Endodermal cell (in vitro differentiated cells): ENCODE measurements around the gene NBAS. TPM values are rescaled to one million over a fixed set of nuclear protein-coding genes. Genes with fewer than 3 reads are reported as not detected.

Experiments used
- DNase-seq: peaks from one replicate; pipeline ENCODE4 v3.0.0-alpha.2; 2017
- H3K27ac ChIP-seq: 2 replicates; pipeline ENCODE4 v1.5.1; 2013; ENCODE audit warnings: mild to moderate bottlenecking, low read depth, low read length, moderate library complexity
- H3K27me3 ChIP-seq: 2 replicates; pipeline ENCODE4 v1.6.1; 2013; ENCODE audit warnings: mild to moderate bottlenecking, low read length, moderate library complexity; ENCODE audit not compliant: insufficient read depth, control insufficient read depth, poor library complexity, severe bottlenecking
- H3K36me3 ChIP-seq: 2 replicates; pipeline ENCODE4 v1.7.0; 2013; ENCODE audit warnings: mild to moderate bottlenecking, low read length, moderate library complexity; ENCODE audit not compliant: control insufficient read depth, insufficient read depth
- H3K4me1 ChIP-seq: one replicate; pipeline ENCODE4 v1.7.0; 2013; ENCODE audit warnings: low read length; ENCODE audit not compliant: control insufficient read depth, insufficient read depth
- H3K4me3 ChIP-seq: 2 replicates; pipeline ENCODE4 v1.5.1; 2013; ENCODE audit warnings: mild to moderate bottlenecking, low read length, moderate library complexity
- H3K9ac ChIP-seq: 2 replicates; pipeline ENCODE4 v1.6.1; 2013; ENCODE audit warnings: mild to moderate bottlenecking, low read length, moderate library complexity; ENCODE audit not compliant: poor library complexity, severe bottlenecking; ENCODE audit errors: extremely low read depth
- H3K9me3 ChIP-seq: 2 replicates; pipeline ENCODE4 v1.6.1; 2013; ENCODE audit warnings: mild to moderate bottlenecking, low read length, moderate library complexity; ENCODE audit not compliant: control insufficient read depth
- H3K27ac Mint-ChIP-seq: 2 replicates; pipeline ENCODE4 v1.8.0; 2020; ENCODE audit warnings: mixed read lengths
- H3K27me3 Mint-ChIP-seq: 2 replicates; pipeline ENCODE4 v1.8.0; 2021; ENCODE audit warnings: mild to moderate bottlenecking, mixed read lengths; ENCODE audit not compliant: insufficient read depth
- H3K36me3 Mint-ChIP-seq: 2 replicates; pipeline ENCODE4 v1.8.0; 2020; ENCODE audit warnings: low read depth, mixed read lengths
- H3K4me1 Mint-ChIP-seq: 2 replicates; pipeline ENCODE4 v1.8.0; 2020; ENCODE audit warnings: mixed read lengths
- H3K4me3 Mint-ChIP-seq: 2 replicates; pipeline ENCODE4 v1.8.0; 2020; ENCODE audit warnings: mild to moderate bottlenecking, moderate library complexity, mixed read lengths
- H3K9me3 Mint-ChIP-seq: 2 replicates; pipeline ENCODE4 v1.8.0; 2020; ENCODE audit warnings: mild to moderate bottlenecking, mixed read lengths
- CTCF ChIP-seq: fragments of 200-600 bp; sonication (generic); conservative IDR thresholded peaks from 2 replicates; pipeline ENCODE4 v1.5.0; 2021; ENCODE audit warnings: antibody characterized with exemption, mild to moderate bottlenecking
- WGBS, 2 experiments: methylation state at CpG; one replicate each; pipeline versions ENCODE4 v1.1.5 to v1.1.7; 2013; ENCODE audit warnings: missing lambda C conversion rate in 2 of 2, mixed read lengths in 1 of 2; ENCODE audit not compliant: insufficient coverage in 1 of 2, insufficient read length in 1 of 2; 5-methylcytosine and 5-hydroxymethylcytosine counted together
- total RNA-seq, 2 donors: library from RNA; stranded (reverse); fragmentation: NEBNext Ultra II Directional in 1 of 2; extraction: Animal tissue kit (Norgen Biotek cat#: 25700) in 1 of 2; gene quantifications; 2 replicates in 1 of 2; 3 replicates in 1 of 2; pipeline ENCODE4 v1.2.1, GENCODE V29; 2021

The NBAS gene
- total RNA-seq, 2 donors from 2014 or later, result 47.4 to 54.7 TPM

GRCh38 chr2:15357186-15357585 is 203.9 kb downstream of the NBAS start:
- no peak for TF ChIP-seq CTCF
- H3K4me1 Mint-ChIP-seq, result peaks cover 12% of the 10 kb centered on the region
- 95 to 100% methylated on average over 1 of the region's 1 CpG for WGBS, 2 experiments
- no peaks in the 10 kb centered on the region for H3K27me3 Mint-ChIP-seq
- Histone ChIP-seq H3K4me1 (no peaks in the 10 kb centered on the region), H3K9me3 (no peaks in the 10 kb centered on the region), H3K4me3 (no peak overlapping the region), H3K9ac (no peak overlapping the region), H3K27me3 (no peaks in the 10 kb centered on the region), H3K27ac (no peak overlapping the region), H3K36me3 (peaks cover 9% of the 10 kb centered on the region)
- peaks cover 14% of the 10 kb centered on the region for H3K36me3 Mint-ChIP-seq
- no peak overlapping the region for H3K4me3 Mint-ChIP-seq
- no peak for DNase-seq
- no peak overlapping the region for H3K27ac Mint-ChIP-seq
- no peaks in the 10 kb centered on the region for H3K9me3 Mint-ChIP-seq

GRCh38 chr2:15355386-15355785 is 205.7 kb downstream of the NBAS start:
- Histone ChIP-seq H3K9me3 (no peaks in the 10 kb centered on the region), H3K4me3 (no peak overlapping the region), H3K27ac (no peak overlapping the region), H3K9ac (no peak overlapping the region), H3K27me3 (no peaks in the 10 kb centered on the region), H3K36me3 (peaks cover 13% of the 10 kb centered on the region), H3K4me1 (no peaks in the 10 kb centered on the region)
- no peak overlapping the region for H3K27ac Mint-ChIP-seq
- no peak for TF ChIP-seq CTCF
- H3K9me3 Mint-ChIP-seq, result no peaks in the 10 kb centered on the region
- DNase-seq, result no peak
- H3K4me1 Mint-ChIP-seq, result peaks cover 12% of the 10 kb centered on the region
- no peak overlapping the region for H3K4me3 Mint-ChIP-seq
- H3K27me3 Mint-ChIP-seq, result no peaks in the 10 kb centered on the region
- peaks cover 25% of the 10 kb centered on the region for H3K36me3 Mint-ChIP-seq
- WGBS, 2 experiments, result 83 to 97% methylated on average over 1 to 3 of the region's 3 CpGs

GRCh38 chr2:15354596-15355366 is 206.4 kb downstream of the NBAS start:
- DNase-seq, result no peak
- H3K4me3 Mint-ChIP-seq, result no peak overlapping the region
- no peak overlapping the region for H3K9ac ChIP-seq
- peaks cover 12% of the 10 kb centered on the region for H3K4me1 Mint-ChIP-seq
- H3K27me3 ChIP-seq, result no peaks in the 10 kb centered on the region
- 91 to 100% methylated on average over 1 of the region's 1 CpG for WGBS, 2 experiments
- H3K9me3 ChIP-seq, result no peaks in the 10 kb centered on the region
- peaks cover 25% of the 10 kb centered on the region for H3K36me3 Mint-ChIP-seq
- no peak for TF ChIP-seq CTCF
- no peaks in the 10 kb centered on the region for H3K4me1 ChIP-seq
- H3K9me3 Mint-ChIP-seq, result no peaks in the 10 kb centered on the region
- peaks cover 13% of the 10 kb centered on the region for H3K36me3 ChIP-seq
- no peak overlapping the region for H3K4me3 ChIP-seq
- no peaks in the 10 kb centered on the region for H3K27me3 Mint-ChIP-seq
- H3K27ac Mint-ChIP-seq, result no peak overlapping the region
- H3K27ac ChIP-seq, result no peak overlapping the region
